ENCODE measurements around the gene SS18L1. TPM values are rescaled to one million over a fixed set of nuclear protein-coding genes. Genes with fewer than 3 reads are reported as not detected.

The SS18L1 gene
- total and polyA plus RNA-seq, 2 experiments from 2014 or later = 3.2 to 38.7 TPM

GRCh38 chr20:62121776-62122653, 21.6 kb upstream of the SS18L1 start, which contains the start of gene LSM14B:
TSS of gene LSM14B (plus strand) at chr20:62122475. CDS start at chr20:62122667, 192 bp downstream.
- peak within 1 kb of the TSS; percentile 72 for H3K4me3 ChIP-seq
- H3K27me3 ChIP-seq = no peaks in the 10 kb centered on the region
- peaks cover 34% of the 10 kb centered on the region for H3K4me1 ChIP-seq (ENCODE audit: low read depth)
- TF ChIP-seq, protein P1, sequence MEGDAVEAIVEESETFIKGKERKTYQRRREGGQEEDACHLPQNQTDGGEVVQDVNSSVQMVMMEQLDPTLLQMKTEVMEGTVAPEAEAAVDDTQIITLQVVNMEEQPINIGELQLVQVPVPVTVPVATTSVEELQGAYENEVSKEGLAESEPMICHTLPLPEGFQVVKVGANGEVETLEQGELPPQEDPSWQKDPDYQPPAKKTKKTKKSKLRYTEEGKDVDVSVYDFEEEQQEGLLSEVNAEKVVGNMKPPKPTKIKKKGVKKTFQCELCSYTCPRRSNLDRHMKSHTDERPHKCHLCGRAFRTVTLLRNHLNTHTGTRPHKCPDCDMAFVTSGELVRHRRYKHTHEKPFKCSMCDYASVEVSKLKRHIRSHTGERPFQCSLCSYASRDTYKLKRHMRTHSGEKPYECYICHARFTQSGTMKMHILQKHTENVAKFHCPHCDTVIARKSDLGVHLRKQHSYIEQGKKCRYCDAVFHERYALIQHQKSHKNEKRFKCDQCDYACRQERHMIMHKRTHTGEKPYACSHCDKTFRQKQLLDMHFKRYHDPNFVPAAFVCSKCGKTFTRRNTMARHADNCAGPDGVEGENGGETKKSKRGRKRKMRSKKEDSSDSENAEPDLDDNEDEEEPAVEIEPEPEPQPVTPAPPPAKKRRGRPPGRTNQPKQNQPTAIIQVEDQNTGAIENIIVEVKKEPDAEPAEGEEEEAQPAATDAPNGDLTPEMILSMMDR (IDR thresholded peaks at IDR 0.05; ENCODE audit: low read depth, low read length) = no peak
- H3K27ac ChIP-seq = peak within 1 kb of the TSS; percentile 98
- peak; percentile 98 to 99 for DNase-seq (ENCODE audit: low read depth in 1 of 2, low spot score in 1 of 2)
- H3K36me3 ChIP-seq = peaks cover 19% of the 10 kb centered on the region
- H3K9me3 ChIP-seq (ENCODE audit: low read depth) = no peaks in the 10 kb centered on the region

DNA sequence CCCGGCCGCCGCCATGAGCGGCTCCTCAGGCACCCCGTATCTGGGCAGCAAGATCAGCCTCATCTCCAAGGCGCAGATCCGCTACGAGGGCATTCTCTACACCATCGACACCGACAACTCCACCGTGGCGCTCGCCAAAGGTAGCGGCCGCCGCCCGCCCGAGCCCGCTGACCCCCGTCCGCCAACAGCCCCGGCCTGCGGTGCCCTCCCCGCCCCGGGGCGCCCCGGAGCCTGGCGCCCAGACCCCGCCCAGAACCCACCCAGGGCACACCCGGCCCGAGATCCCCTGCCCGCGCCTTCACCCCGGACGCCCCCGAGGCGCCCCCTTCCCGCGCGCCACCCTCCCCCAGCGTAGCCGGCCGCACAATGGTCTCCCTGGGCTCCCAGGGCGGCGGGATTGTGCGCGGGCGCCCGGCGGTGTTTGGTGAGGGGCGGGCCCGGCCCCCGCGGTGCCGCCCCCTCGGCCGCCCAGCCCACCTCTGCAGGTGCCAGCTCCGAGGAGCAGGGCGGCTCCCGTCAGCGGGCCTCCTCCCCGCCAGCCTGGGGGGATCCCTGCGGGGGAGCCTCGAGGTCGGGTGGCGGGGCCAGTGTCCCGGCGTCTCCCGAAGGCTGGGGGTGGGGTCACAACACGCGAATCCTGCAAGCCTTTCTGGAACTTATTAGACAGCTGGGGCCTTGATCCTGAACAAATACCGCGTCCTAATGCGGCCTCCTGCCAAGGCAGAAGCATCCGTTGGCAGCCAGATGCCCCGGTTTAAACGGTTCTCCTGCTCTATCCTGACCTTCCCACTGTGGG, 20.7 kb upstream of the SS18L1 start:
- H3K9me3 ChIP-seq (ENCODE audit: low read depth) = no peaks in the 10 kb centered on the region
- TF ChIP-seq, protein P1 (IDR thresholded peaks at IDR 0.05; ENCODE audit: low read depth, low read length) = no peak
- H3K27ac ChIP-seq = peak overlapping the region; percentile 82
- peaks cover 27% of the 10 kb centered on the region for H3K36me3 ChIP-seq
- peaks cover 27% of the 10 kb centered on the region for H3K4me1 ChIP-seq (ENCODE audit: low read depth)
- H3K4me3 ChIP-seq = peak overlapping the region; percentile 72
- no peaks in the 10 kb centered on the region for H3K27me3 ChIP-seq
- DNase-seq (ENCODE audit: low read depth in 1 of 2, low spot score in 1 of 2) = peak; percentile 48 to 60

DNA sequence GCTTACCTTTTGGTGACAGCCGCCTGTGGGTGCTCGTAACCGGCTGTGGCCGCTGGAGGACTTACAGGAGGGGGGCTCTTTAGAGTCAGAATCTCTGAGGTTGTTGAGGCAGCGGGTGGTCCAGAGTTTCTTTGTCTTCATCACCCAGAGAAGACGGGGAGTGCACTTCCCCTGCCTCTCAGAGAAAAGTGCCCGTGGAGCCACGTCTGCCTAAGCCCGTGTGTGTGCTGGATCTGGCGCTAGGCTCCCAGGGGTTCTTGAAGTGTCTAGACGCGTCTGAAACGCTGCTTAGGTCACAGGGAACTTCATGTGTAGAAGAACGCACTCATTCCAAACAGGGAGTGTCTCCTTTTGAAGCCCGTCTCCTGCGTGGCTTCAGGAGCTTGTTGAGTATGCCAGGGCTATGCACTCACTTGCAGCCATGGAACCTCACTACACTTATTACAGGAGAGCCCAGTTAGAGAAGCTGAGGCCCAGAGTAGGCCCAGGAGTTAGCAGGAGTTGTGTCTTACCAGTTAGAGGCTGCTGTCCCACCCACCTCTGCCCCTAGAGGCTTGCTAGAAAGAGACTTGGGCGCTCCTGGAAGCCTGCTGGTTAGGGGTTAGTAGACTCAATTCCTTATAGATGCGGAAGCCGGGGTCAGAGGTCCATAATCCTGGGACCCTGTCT, 20.0 kb upstream of the SS18L1 start:
- H3K4me3 ChIP-seq = peak overlapping the region; percentile 72
- DNase-seq (ENCODE audit: low read depth in 1 of 2, low spot score in 1 of 2) = peak in 1 of 2 donors; percentile 33
- H3K27ac ChIP-seq = peak overlapping the region; percentile 37

DNA sequence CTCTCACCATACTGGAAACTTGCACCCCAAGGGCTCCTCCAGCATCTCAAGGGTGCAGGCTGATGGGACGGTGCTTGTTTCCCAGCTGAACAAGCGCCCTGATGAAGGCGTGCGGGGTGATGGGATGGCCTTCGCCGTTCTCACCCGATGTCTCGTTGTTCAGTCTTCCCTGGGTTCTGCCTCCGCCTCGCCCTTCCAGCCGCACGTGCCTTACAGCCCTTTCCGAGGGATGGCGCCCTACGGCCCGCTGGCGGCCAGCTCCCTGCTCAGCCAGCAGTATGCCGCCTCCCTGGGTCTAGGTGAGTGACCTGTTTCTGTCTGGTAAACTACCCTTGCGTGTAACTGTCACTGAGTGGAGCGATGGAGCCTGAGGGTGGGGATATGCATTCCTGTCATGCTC, 17.4 kb upstream of the SS18L1 start:
- TF ChIP-seq, protein P1 (IDR thresholded peaks at IDR 0.05; ENCODE audit: low read depth, low read length) = no peak
- H3K27me3 ChIP-seq = no peaks in the 10 kb centered on the region
- peaks cover 58% of the 10 kb centered on the region for H3K36me3 ChIP-seq
- peaks cover 13% of the 10 kb centered on the region for H3K4me1 ChIP-seq (ENCODE audit: low read depth)
- no peak overlapping the region for H3K4me3 ChIP-seq
- H3K9me3 ChIP-seq (ENCODE audit: low read depth) = no peaks in the 10 kb centered on the region
- DNase-seq (ENCODE audit: low read depth in 1 of 2, low spot score in 1 of 2) = no peak
- no peak overlapping the region for H3K27ac ChIP-seq

More for the DNA sequence above, 20.0 kb upstream of the SS18L1 start:
- H3K36me3 ChIP-seq = peaks cover 35% of the 10 kb centered on the region
- H3K9me3 ChIP-seq (ENCODE audit: low read depth) = no peaks in the 10 kb centered on the region
- peaks cover 27% of the 10 kb centered on the region for H3K4me1 ChIP-seq (ENCODE audit: low read depth)
- TF ChIP-seq, protein P1 (IDR thresholded peaks at IDR 0.05; ENCODE audit: low read depth, low read length) = no peak
- H3K27me3 ChIP-seq = no peaks in the 10 kb centered on the region

DNA sequence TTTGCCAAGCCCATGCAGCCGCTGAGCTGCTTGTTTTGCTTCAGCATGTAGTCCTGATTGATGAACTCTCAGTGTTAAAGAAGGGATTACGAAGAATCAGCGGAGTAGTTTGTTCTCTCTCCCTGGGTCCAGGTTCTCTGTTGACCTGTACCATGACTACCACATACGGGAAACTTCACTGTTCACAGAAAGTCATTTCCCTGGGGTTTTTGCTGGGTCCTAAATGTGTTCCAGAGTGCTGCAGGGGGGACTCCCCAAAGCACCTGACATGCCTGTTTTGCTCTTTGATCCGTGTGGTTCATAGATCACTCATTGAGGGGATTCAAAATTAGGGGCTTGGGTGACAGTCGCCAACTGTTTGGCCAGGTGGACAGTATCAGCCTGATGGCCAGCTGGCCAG, 15.8 kb upstream of the SS18L1 start:
- no peak for DNase-seq (ENCODE audit: low read depth in 1 of 2, low spot score in 1 of 2)
- H3K36me3 ChIP-seq = peaks cover 71% of the 10 kb centered on the region
- TF ChIP-seq, protein P1 (IDR thresholded peaks at IDR 0.05; ENCODE audit: low read depth, low read length) = no peak
- no peak overlapping the region for H3K27ac ChIP-seq
- H3K9me3 ChIP-seq (ENCODE audit: low read depth) = no peaks in the 10 kb centered on the region
- no peak overlapping the region for H3K4me3 ChIP-seq
- H3K4me1 ChIP-seq (ENCODE audit: low read depth) = peaks cover 11% of the 10 kb centered on the region
- no peaks in the 10 kb centered on the region for H3K27me3 ChIP-seq
